Measurements from ENCODE around the gene ADAMTS3. TPM values are rescaled to one million over a fixed set of nuclear protein-coding genes. Genes with fewer than 3 reads are reported as not detected.
A peak's percentile ranks its signal among the peaks of the same experiment; 100 is the strongest.

ADAMTS3 gene
- total and polyA plus RNA-seq, 9 of the 15 experiments (the other 6 are each of a cell fraction or from before 2014, with no cell fraction given), result 4.0 to 18.0 (median 12.1) TPM

DNA sequence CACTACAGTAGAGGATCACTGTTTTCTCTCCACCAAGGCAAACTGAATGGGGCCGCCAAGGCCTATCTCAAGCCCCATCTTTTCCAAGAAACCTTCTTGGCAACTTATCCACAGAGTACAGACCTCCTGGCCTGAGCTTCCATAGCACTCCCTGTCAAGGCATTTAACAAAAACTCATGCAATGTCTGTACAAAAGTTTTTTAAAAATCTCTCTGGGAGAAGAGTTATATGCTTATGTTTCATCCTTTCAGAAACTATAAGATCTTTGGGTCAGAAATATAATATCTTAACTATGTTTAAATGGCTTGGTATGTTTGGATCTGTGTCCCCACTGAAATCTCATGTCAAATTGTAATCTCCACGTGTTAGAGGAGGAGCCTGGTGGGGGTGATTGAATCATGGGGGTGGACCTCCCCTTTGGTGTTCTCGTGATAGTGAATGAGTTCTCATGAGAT, 13.6 kb downstream of the ADAMTS3 start (continued):
- TF ChIP-seq TRIM25 (IDR thresholded peaks at IDR 0.05; ENCODE audit: borderline replicate concordance), result no peak
- TF ChIP-seq EP300 (IDR thresholded peaks at IDR 0.05; ENCODE audit: low read length), result peak; percentile 73
- TF ChIP-seq NCOR1 (IDR thresholded peaks at IDR 0.05), result peak; percentile 64
- peak; percentile 48; the same call in 1 of the 2 replicates for TF ChIP-seq SMAD4 (CRISPR knock-in tag; conservative IDR thresholded peaks at IDR 0.05)
- TF ChIP-seq GATA2 (CRISPR knock-in tag; IDR thresholded peaks at IDR 0.05), result peak; percentile 81
- TF ChIP-seq PML (IDR thresholded peaks at IDR 0.05; ENCODE audit: low read length), result 0 out of 2 replicates have a peak, but pooled peaks have one; percentile 28
- TF ChIP-seq UBTF (IDR thresholded peaks at IDR 0.05; ENCODE audit: borderline replicate concordance in 1 of 2, low read depth in 2 of 2, low read length in 2 of 2), result 0 out of 4 replicates have a peak, but pooled peaks of 1 of the 2 experiments have one; percentile 31
- TF ChIP-seq SETDB1 (IDR thresholded peaks at IDR 0.05; ENCODE audit: low read length), result no peak
- peak; percentile 65; the same call in 1 of the 2 replicates for TF ChIP-seq TEAD4 (IDR thresholded peaks at IDR 0.05; ENCODE audit: low read length)
- TF ChIP-seq TEAD4 (CRISPR knock-in tag; IDR thresholded peaks at IDR 0.05; ENCODE audit: borderline replicate concordance), result no peak
- TF ChIP-seq, protein P1, sequence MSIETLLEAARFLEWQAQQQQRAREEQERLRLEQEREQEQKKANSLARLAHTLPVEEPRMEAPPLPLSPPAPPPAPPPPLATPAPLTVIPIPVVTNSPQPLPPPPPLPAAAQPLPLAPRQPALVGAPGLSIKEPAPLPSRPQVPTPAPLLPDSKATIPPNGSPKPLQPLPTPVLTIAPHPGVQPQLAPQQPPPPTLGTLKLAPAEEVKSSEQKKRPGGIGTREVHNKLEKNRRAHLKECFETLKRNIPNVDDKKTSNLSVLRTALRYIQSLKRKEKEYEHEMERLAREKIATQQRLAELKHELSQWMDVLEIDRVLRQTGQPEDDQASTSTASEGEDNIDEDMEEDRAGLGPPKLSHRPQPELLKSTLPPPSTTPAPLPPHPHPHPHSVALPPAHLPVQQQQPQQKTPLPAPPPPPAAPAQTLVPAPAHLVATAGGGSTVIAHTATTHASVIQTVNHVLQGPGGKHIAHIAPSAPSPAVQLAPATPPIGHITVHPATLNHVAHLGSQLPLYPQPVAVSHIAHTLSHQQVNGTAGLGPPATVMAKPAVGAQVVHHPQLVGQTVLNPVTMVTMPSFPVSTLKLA (conservative IDR thresholded peaks at IDR 0.05), result peak; percentile 82 to 84; a peak in 3 of 4 replicates
- TF ChIP-seq RAD21 (CRISPR knock-in tag; conservative IDR thresholded peaks at IDR 0.05 in 1 of 2, IDR thresholded peaks at IDR 0.05 in 1 of 2), result 0 out of 4 replicates have a peak, but pooled peaks of 1 of the 2 experiments have one; percentile 5
- TF ChIP-seq CBFA2T2 (conservative IDR thresholded peaks at IDR 0.05), result peak; percentile 59
- 0 out of 4 replicates have a peak, but pooled peaks of 1 of the 2 experiments have one; percentile 13 for TF ChIP-seq MAZ (CRISPR knock-in tag; conservative IDR thresholded peaks at IDR 0.05 in 1 of 2, IDR thresholded peaks at IDR 0.05 in 1 of 2)
- peak; percentile 76 for TF ChIP-seq DPF2 (IDR thresholded peaks at IDR 0.05)
- no peak for TF ChIP-seq RFX7 (CRISPR knock-in tag; IDR thresholded peaks at IDR 0.05)
- TF ChIP-seq CTBP1 (IDR thresholded peaks at IDR 0.05; ENCODE audit: borderline replicate concordance), result peak; percentile 24; the same call in 1 of the 2 replicates
- peak; percentile 45; the same call in 1 of the 2 replicates for TF ChIP-seq NFIC (IDR thresholded peaks at IDR 0.05)
- peak in 1 of 2 experiments; percentile 59; a peak in 2 of 4 replicates for TF ChIP-seq TBL1XR1 (IDR thresholded peaks at IDR 0.05; ENCODE audit: low read length in 2 of 2)
- TF ChIP-seq TCF3 (CRISPR knock-in tag; IDR thresholded peaks at IDR 0.05), result peak; percentile 71
- TF ChIP-seq TAL1 (IDR thresholded peaks at IDR 0.05), result peak; percentile 67

All from K562 (cell line).